PC-3 (cell line): ENCODE measurements around the gene IFFO2.
A peak's percentile ranks its signal among the peaks of the same experiment; 100 is the strongest.

Experiments
- CTCF ChIP-seq: fragments of 300-600 bp; sonication (generic); conservative IDR thresholded peaks from 2 replicates; pipeline ENCODE4 v1.5.1; 2017; ENCODE audit warnings: antibody characterized with exemption, low read depth, mild to moderate bottlenecking, low read length
- EZH2 ChIP-seq: fragments of 300-600 bp; sonication (generic); IDR thresholded peaks from one replicate; pipeline ENCODE4 v1.6.1; 2017; ENCODE audit warnings: antibody characterized with exemption, mild to moderate bottlenecking, low read length; ENCODE audit not compliant: unreplicated experiment

GRCh38 chr1:18884419-18884717 is 72.1 kb downstream of the IFFO2 start:
- peak; percentile 5; the same call in 1 of the 2 replicates for TF ChIP-seq CTCF
- no peak for TF ChIP-seq EZH2
